Measurements from ENCODE around the gene PPFIA1. TPM values are rescaled to one million over a fixed set of nuclear protein-coding genes. Genes with fewer than 3 reads are reported as not detected.
"Not testable (repeated sequence)": the region's sequence is repeated elsewhere in the genome, so short reads cannot be mapped to it uniquely, and the experiment has no call there.

PPFIA1 gene
- total RNA-seq, 1 donor from 2014 or later, result 48.1 TPM

- DNase-seq (ENCODE audit: low spot score), result no peak
These were observed 88.3 kb downstream of the PPFIA1 start for GRCh38 chr11:70358753-70359152.

- no peak for DNase-seq (ENCODE audit: low spot score)
These were observed 89.1 kb downstream of the PPFIA1 start for GRCh38 chr11:70359451-70360205.

- no peak for DNase-seq (ENCODE audit: low spot score)
These were observed 89.7 kb downstream of the PPFIA1 start for GRCh38 chr11:70360211-70360610.

GRCh38 chr11:70364178-70364577, 93.7 kb downstream of the PPFIA1 start:
- DNase-seq (ENCODE audit: low spot score), result no peak

GRCh38 chr11:70364745-70365543, 94.5 kb downstream of the PPFIA1 start:
- no peak for DNase-seq (ENCODE audit: low spot score)

GRCh38 chr11:70365544-70365927, 95.0 kb downstream of the PPFIA1 start:
- no peak for DNase-seq (ENCODE audit: low spot score)

- no peak for DNase-seq (ENCODE audit: low spot score)
These were observed 96.6 kb downstream of the PPFIA1 start for GRCh38 chr11:70367071-70367470.

GRCh38 chr11:70368961-70369360, 98.5 kb downstream of the PPFIA1 start:
- DNase-seq (ENCODE audit: low spot score), result no peak

- no peak for DNase-seq (ENCODE audit: low spot score)
These were observed 100.8 kb downstream of the PPFIA1 start for GRCh38 chr11:70371241-70371640.

GRCh38 chr11:70372076-70372475, 101.6 kb downstream of the PPFIA1 start:
- no peak for DNase-seq (ENCODE audit: low spot score)

- DNase-seq (ENCODE audit: low spot score), result no peak
These were observed 106.1 kb downstream of the PPFIA1 start for GRCh38 chr11:70376621-70377020.

GRCh38 chr11:70377645-70378044, 107.2 kb downstream of the PPFIA1 start:
- no peak for DNase-seq (ENCODE audit: low spot score)

GRCh38 chr11:70378506-70379134, 108.1 kb downstream of the PPFIA1 start:
- DNase-seq (ENCODE audit: low spot score), result no peak

GRCh38 chr11:70381350-70381749, 110.9 kb downstream of the PPFIA1 start:
- no peak for DNase-seq (ENCODE audit: low spot score)

- no peak for DNase-seq (ENCODE audit: low spot score)
These were observed 111.7 kb downstream of the PPFIA1 start for GRCh38 chr11:70381872-70382861.

GRCh38 chr11:70383664-70384565, 113.4 kb downstream of the PPFIA1 start:
- no peak for DNase-seq (ENCODE audit: low spot score)

- DNase-seq (ENCODE audit: low spot score), result no peak
These were observed 114.2 kb downstream of the PPFIA1 start for GRCh38 chr11:70384566-70385152.

- no peak for DNase-seq (ENCODE audit: low spot score)
These were observed 117.1 kb downstream of the PPFIA1 start for GRCh38 chr11:70387564-70387963.

- DNase-seq (ENCODE audit: low spot score), result no peak
These were observed 118.7 kb downstream of the PPFIA1 start for GRCh38 chr11:70389201-70389600.

GRCh38 chr11:70390882-70391281, 120.4 kb downstream of the PPFIA1 start:
- DNase-seq (ENCODE audit: low spot score), result not testable (repeated sequence)

Data from mucosa of gallbladder (tissue), 1 donor.